Measurements from ENCODE around the gene UNC13B. TPM values are rescaled to one million over a fixed set of nuclear protein-coding genes. Genes with fewer than 3 reads are reported as not detected.
A peak's percentile ranks its signal among the peaks of the same experiment; 100 is the strongest.

Gene UNC13B
- total and polyA plus RNA-seq, 9 of the 15 experiments (the other 6 are each of a cell fraction or from before 2014, with no cell fraction given), result 2.4 to 11.5 (median 8.6) TPM

GRCh38 chr9:35423499-35423898, 261.7 kb downstream of the UNC13B start:
- H3K9me3 ChIP-seq (replicated peaks; ENCODE audit: control insufficient read depth, insufficient read depth, low read depth, low read length), result no peaks in the 10 kb centered on the region
- WGBS (ENCODE audit: insufficient coverage, low coverage, missing lambda C conversion rate), result 13% methylated on average over 2 of the region's 2 CpGs
- H3K36me3 ChIP-seq (ENCODE audit: control insufficient read depth, insufficient read depth, low read length), result no peaks in the 10 kb centered on the region
- no peaks in the 10 kb centered on the region for H3K79me2 ChIP-seq (ENCODE audit: control insufficient read depth, insufficient read depth, low read length)
- intact Hi-C loops (cut with micrococcal nuclease) (no loop called here), in situ Hi-C loops (cut with MboI) (no loop called here)
- H3K4me2 ChIP-seq (ENCODE audit: insufficient read depth, low read length), result no peak overlapping the region
- DNase-seq (ENCODE audit: extremely low read depth in 1 of 4, low spot score in 3 of 4), result no peak
- H3K9me1 ChIP-seq (ENCODE audit: control insufficient read depth, insufficient read depth, low read length), result no peaks in the 10 kb centered on the region
- ATAC-seq, result no peak
- no peaks in the 10 kb centered on the region for H3K27me3 ChIP-seq (ENCODE audit: control insufficient read depth in 2 of 2, insufficient read depth in 2 of 2, low read length in 2 of 2)
- CTCF ChIA-PET (ENCODE audit: low intra/inter-chr PET ratio), result no interaction called here
- no peak for FAIRE-seq
- H3K27ac ChIP-seq (ENCODE audit: extremely low read depth, low read depth, low read length), result no peak overlapping the region
- H4K20me1 ChIP-seq (replicated peaks; ENCODE audit: control insufficient read depth, insufficient read depth, low read length), result no peaks in the 10 kb centered on the region
- no peak overlapping the region for H3K9ac ChIP-seq (ENCODE audit: insufficient read depth in 1 of 2, low read depth in 2 of 2, low read length in 2 of 2)
- TF ChIP-seq KHSRP (IDR thresholded peaks at IDR 0.05) (no peak), E2F4 (CRISPR knock-in tag; IDR thresholded peaks at IDR 0.05; ENCODE audit: low read depth) (no peak)
- H3K4me3 ChIP-seq, result no peak overlapping the region
- H3K4me1 ChIP-seq (replicated peaks in 1 of 2; ENCODE audit: control insufficient read depth in 2 of 2, insufficient read depth in 2 of 2, low read length in 2 of 2), result no peaks in the 10 kb centered on the region
- H2AFZ ChIP-seq (ENCODE audit: low read depth, low read length), result no peak overlapping the region
- no TSS peak for BruUV-seq (replicated peaks)
- POLR2A ChIA-PET, result no interaction called here

- FAIRE-seq, result no peak
- H2AFZ ChIP-seq (ENCODE audit: low read depth, low read length), result no peak overlapping the region
- no peak for DNase-seq (ENCODE audit: extremely low read depth in 1 of 4, low spot score in 3 of 4)
- intact Hi-C loops (cut with micrococcal nuclease), result no loop called here
- H3K36me3 ChIP-seq (ENCODE audit: control insufficient read depth, insufficient read depth, low read length), result no peaks in the 10 kb centered on the region
- ATAC-seq, result no peak
- no peaks in the 10 kb centered on the region for H3K79me2 ChIP-seq (ENCODE audit: control insufficient read depth, insufficient read depth, low read length)
- H3K4me1 ChIP-seq (replicated peaks in 1 of 2; ENCODE audit: control insufficient read depth in 2 of 2, insufficient read depth in 2 of 2, low read length in 2 of 2), result no peaks in the 10 kb centered on the region
- WGBS (ENCODE audit: insufficient coverage, low coverage, missing lambda C conversion rate), result 8% methylated on average over 7 of the region's 7 CpGs
- in situ Hi-C loops (cut with MboI), result no loop called here
- no peaks in the 10 kb centered on the region for H3K27me3 ChIP-seq (ENCODE audit: control insufficient read depth in 2 of 2, insufficient read depth in 2 of 2, low read length in 2 of 2)
- no peak overlapping the region for H3K4me3 ChIP-seq
- no peak overlapping the region for H3K4me2 ChIP-seq (ENCODE audit: insufficient read depth, low read length)
- no peak overlapping the region for H3K27ac ChIP-seq (ENCODE audit: extremely low read depth, low read depth, low read length)
- ChIA-PET POLR2A (no interaction called here), CTCF (ENCODE audit: low intra/inter-chr PET ratio) (no interaction called here)
- H3K9ac ChIP-seq (ENCODE audit: insufficient read depth in 1 of 2, low read depth in 2 of 2, low read length in 2 of 2), result no peak overlapping the region
- H3K9me3 ChIP-seq (replicated peaks; ENCODE audit: control insufficient read depth, insufficient read depth, low read depth, low read length), result no peaks in the 10 kb centered on the region
- H3K9me1 ChIP-seq (ENCODE audit: control insufficient read depth, insufficient read depth, low read length), result no peaks in the 10 kb centered on the region
- no peaks in the 10 kb centered on the region for H4K20me1 ChIP-seq (replicated peaks; ENCODE audit: control insufficient read depth, insufficient read depth, low read length)
- no TSS peak for BruUV-seq (replicated peaks)
- no peak for TF ChIP-seq GTF3C2 (IDR thresholded peaks at IDR 0.05; ENCODE audit: borderline replicate concordance, extremely low read depth, insufficient read length)
- no peak for TF ChIP-seq HNRNPUL1 (IDR thresholded peaks at IDR 0.05; ENCODE audit: low read length)
- TF ChIP-seq TAF1 (IDR thresholded peaks at IDR 0.05; ENCODE audit: control insufficient read depth, extremely low read depth, insufficient read depth, low read length, severe bottlenecking), result no peak
- no peak for TF ChIP-seq TOE1 (IDR thresholded peaks at IDR 0.05; ENCODE audit: borderline replicate concordance)
- TF ChIP-seq TOE1 (CRISPR knock-in tag; IDR thresholded peaks at IDR 0.05; ENCODE audit: borderline replicate concordance, low read depth), result no peak
- no peak for TF ChIP-seq CEBPG (CRISPR knock-in tag; IDR thresholded peaks at IDR 0.05)
- TF ChIP-seq CEBPG (tag; conservative IDR thresholded peaks at IDR 0.05 in 1 of 2, IDR thresholded peaks at IDR 0.05 in 1 of 2), result 0 out of 4 replicates have a peak, but pooled peaks of 1 of the 2 experiments have one; percentile 47
- no peak for TF ChIP-seq RBM14 (IDR thresholded peaks at IDR 0.05; ENCODE audit: borderline replicate concordance, insufficient read depth, low read depth, low read length)
These were observed 262.8 kb downstream of the UNC13B start for GRCh38 chr9:35424356-35425352.
